Upper lobe of left lung (tissue), 4 donors: Measurements from ENCODE around the gene TBCD.

Source experiments
- CTCF ChIP-seq, 6 experiments: fragments of 450-650 bp in 4 of 6; fragments of 200-600 bp in 2 of 6; sonication (generic) in 2 of 6; IDR thresholded peaks; one replicate each; pipeline ENCODE4 v1.5.1; 2016 to 2019; ENCODE audit warnings: antibody characterized with exemption in 6 of 6
- EP300 ChIP-seq, 4 donors: sonication (generic); formaldehyde crosslinking; IDR thresholded peaks; one replicate each; pipeline ENCODE4 v1.5.1; 2017; ENCODE audit warnings: antibody characterized with exemption in 4 of 4, control low read depth in 2 of 4
- POLR2A ChIP-seq, 4 donors: fragments of 450-650 bp; IDR thresholded peaks; one replicate each; pipeline ENCODE4 v1.5.1; 2016 to 2017; ENCODE audit warnings: antibody characterized with exemption in 4 of 4, mild to moderate bottlenecking in 2 of 4
- POLR2AphosphoS5 ChIP-seq, 2 donors: sonication (generic); formaldehyde crosslinking; IDR thresholded peaks; one replicate each; pipeline ENCODE4 v1.5.1; 2017; ENCODE audit warnings: antibody characterized with exemption in 2 of 2

DNA sequence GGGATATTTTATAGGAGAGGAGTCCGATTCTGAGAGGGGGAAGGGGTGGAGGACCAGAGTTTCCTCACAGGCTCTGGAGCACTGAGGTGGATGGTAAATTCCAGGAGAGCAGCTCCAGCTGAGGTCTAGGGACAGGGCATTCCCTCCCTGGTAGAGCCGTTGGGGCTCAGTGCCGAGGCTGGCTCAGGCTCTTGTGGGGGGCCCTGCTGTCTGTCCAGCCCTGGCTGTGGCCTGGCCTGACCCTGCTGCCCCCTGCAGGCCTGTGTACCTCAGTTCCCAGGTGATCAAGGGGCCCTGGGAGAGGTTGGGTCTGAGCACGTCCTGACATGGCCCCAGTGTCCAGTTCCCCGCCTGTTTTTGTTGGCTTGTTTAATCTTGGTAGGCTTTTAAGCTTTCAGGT lies 71.1 kb downstream of the TBCD start:
- TF ChIP-seq CTCF (IDR thresholded peaks at IDR 0.05) (no peak), POLR2A (IDR thresholded peaks at IDR 0.05) (no peak), EP300 (IDR thresholded peaks at IDR 0.05) (no peak), POLR2AphosphoS5 (IDR thresholded peaks at IDR 0.05) (no peak)
